Measurements from ENCODE around the gene TMEM183A.

- TF ChIP-seq CTCF (IDR thresholded peaks at IDR 0.05) (no peak), POLR2A (IDR thresholded peaks at IDR 0.05) (no peak)
These were observed 4.2 kb upstream of the TMEM183A start for GRCh38 chr1:203002951-203003350.
